ENCODE data around the gene RUVBL1.

RUVBL1 gene

GRCh38 chr3:128083980-128084674 is 39.5 kb downstream of the RUVBL1 start:
- DNase-seq (ENCODE audit: low read depth in 1 of 2, low spot score in 1 of 2) = no peak

GRCh38 chr3:128083396-128083795 is 40.2 kb downstream of the RUVBL1 start:
- no peak for DNase-seq (ENCODE audit: low read depth in 1 of 2, low spot score in 1 of 2)

- DNase-seq (ENCODE audit: low read depth in 1 of 2, low spot score in 1 of 2) = no peak
These were observed 41.1 kb downstream of the RUVBL1 start for GRCh38 chr3:128082546-128082945.

GRCh38 chr3:128081846-128082245 is 41.8 kb downstream of the RUVBL1 start:
- no peak for DNase-seq (ENCODE audit: low read depth in 1 of 2, low spot score in 1 of 2)

GRCh38 chr3:128081226-128081625 is 42.4 kb downstream of the RUVBL1 start:
- no peak for DNase-seq (ENCODE audit: low read depth in 1 of 2, low spot score in 1 of 2)

- DNase-seq (ENCODE audit: low read depth in 1 of 2, low spot score in 1 of 2) = no peak
These were observed 43.1 kb downstream of the RUVBL1 start for GRCh38 chr3:128080323-128081080.

GRCh38 chr3:128079823-128080222 is 43.8 kb downstream of the RUVBL1 start:
- DNase-seq (ENCODE audit: low read depth in 1 of 2, low spot score in 1 of 2) = no peak

- DNase-seq (ENCODE audit: low read depth in 1 of 2, low spot score in 1 of 2) = no peak
These were observed 44.7 kb downstream of the RUVBL1 start for GRCh38 chr3:128078875-128079274.

GRCh38 chr3:128078322-128078721 is 45.3 kb downstream of the RUVBL1 start:
- no peak for DNase-seq (ENCODE audit: low read depth in 1 of 2, low spot score in 1 of 2)

GRCh38 chr3:128077665-128078064 is 45.9 kb downstream of the RUVBL1 start:
- DNase-seq (ENCODE audit: low read depth in 1 of 2, low spot score in 1 of 2) = no peak

- no peak for DNase-seq (ENCODE audit: low read depth in 1 of 2, low spot score in 1 of 2)
These were observed 46.4 kb downstream of the RUVBL1 start for GRCh38 chr3:128077202-128077624.

GRCh38 chr3:128076483-128077201 is 47.0 kb downstream of the RUVBL1 start:
- no peak for DNase-seq (ENCODE audit: low read depth in 1 of 2, low spot score in 1 of 2)

- DNase-seq (ENCODE audit: low read depth in 1 of 2, low spot score in 1 of 2) = peak; percentile 74 to 77
These were observed 47.8 kb downstream of the RUVBL1 start for GRCh38 chr3:128075522-128076482.

- no peak for DNase-seq (ENCODE audit: low read depth in 1 of 2, low spot score in 1 of 2)
These were observed 48.6 kb downstream of the RUVBL1 start for GRCh38 chr3:128074851-128075521.

GRCh38 chr3:128073807-128074206 is 49.8 kb downstream of the RUVBL1 start:
- no peak for DNase-seq (ENCODE audit: low read depth in 1 of 2, low spot score in 1 of 2)

GRCh38 chr3:128073185-128073725 is 50.4 kb downstream of the RUVBL1 start:
- DNase-seq (ENCODE audit: low read depth in 1 of 2, low spot score in 1 of 2) = no peak

GRCh38 chr3:128072454-128073184 is 51.0 kb downstream of the RUVBL1 start:
- no peak for DNase-seq (ENCODE audit: low read depth in 1 of 2, low spot score in 1 of 2)

GRCh38 chr3:128071771-128072453 is 51.7 kb downstream of the RUVBL1 start:
- DNase-seq (ENCODE audit: low read depth in 1 of 2, low spot score in 1 of 2) = no peak
